Measurements from ENCODE around the gene CCDC171.

DNA sequence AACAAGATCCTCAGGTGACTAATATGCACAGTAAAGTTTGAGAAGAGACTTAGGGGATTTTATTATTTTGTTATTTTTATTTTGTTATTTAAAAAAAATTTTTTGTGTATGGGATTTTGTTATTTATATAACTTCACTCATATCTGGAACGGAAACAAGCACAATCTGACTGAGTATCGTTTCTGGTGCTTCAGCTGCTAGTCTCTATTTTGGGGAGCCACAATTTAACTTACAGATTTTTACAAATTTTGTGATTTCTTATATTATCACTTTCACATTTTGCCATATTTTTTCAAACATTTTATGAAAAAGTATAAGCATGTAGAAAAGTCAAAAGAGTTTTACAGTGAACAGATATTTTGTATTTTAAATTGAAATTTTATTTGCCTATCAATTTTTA is 208.7 kb downstream of the CCDC171 start:
- no peak for TF ChIP-seq POLR2A (IDR thresholded peaks at IDR 0.05)
- TF ChIP-seq, protein P1, sequence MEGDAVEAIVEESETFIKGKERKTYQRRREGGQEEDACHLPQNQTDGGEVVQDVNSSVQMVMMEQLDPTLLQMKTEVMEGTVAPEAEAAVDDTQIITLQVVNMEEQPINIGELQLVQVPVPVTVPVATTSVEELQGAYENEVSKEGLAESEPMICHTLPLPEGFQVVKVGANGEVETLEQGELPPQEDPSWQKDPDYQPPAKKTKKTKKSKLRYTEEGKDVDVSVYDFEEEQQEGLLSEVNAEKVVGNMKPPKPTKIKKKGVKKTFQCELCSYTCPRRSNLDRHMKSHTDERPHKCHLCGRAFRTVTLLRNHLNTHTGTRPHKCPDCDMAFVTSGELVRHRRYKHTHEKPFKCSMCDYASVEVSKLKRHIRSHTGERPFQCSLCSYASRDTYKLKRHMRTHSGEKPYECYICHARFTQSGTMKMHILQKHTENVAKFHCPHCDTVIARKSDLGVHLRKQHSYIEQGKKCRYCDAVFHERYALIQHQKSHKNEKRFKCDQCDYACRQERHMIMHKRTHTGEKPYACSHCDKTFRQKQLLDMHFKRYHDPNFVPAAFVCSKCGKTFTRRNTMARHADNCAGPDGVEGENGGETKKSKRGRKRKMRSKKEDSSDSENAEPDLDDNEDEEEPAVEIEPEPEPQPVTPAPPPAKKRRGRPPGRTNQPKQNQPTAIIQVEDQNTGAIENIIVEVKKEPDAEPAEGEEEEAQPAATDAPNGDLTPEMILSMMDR (IDR thresholded peaks at IDR 0.05) = no peak
